HG03442 (cell line): ENCODE measurements around the gene ZCCHC8.
A peak's percentile ranks its signal among the peaks of the same experiment; 100 is the strongest.

Experiments
- ATAC-seq: cut with Tn5 transposase; IDR thresholded peaks from one replicate; pipeline ENCODE4 v1.9.1; 2021; ENCODE audit warnings: mild to moderate bottlenecking, moderate library complexity; ENCODE audit not compliant: unreplicated experiment

Gene ZCCHC8

DNA sequence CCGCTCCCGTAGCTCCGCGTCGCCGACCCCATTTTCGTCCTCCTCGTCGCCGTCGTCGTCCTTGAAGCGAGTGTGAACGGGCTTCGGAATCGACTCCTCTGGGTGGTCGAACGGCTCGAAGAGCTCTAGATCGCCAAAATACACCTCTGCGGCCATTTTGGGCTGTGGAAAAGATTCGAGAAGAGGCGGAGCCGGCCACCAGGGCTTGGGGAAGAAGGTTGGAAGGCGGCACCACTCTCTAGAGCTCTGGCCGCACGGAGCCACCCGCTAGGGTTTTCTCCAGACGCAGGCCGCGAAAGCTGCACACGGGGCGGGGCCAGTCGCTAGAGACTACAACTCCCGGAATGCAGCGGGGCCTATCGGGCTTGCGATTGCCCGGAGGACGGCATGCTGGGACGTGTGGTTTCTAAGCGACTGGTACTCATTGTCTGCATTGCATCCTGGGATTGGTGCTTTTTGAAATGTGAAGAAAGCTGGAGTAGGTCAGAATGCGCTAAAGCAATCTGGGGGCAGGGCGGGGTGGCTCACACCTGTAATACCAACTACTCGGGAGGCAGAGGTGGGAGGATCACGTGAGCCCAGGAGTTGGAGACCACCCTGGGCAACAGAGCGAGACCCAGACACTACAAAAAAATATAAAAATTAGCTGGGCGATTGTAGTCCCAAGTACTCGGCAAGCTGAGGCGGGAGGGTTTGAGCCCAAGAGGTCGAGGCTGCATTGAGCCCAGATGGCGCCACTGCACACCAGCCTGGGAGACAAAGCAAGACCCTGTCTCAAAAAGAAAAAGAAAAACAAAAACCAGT lies at the start of gene ZCCHC8:
Gene ZCCHC8, minus strand, starts transcription at position 248 of the 804 bp plus-strand sequence. Its CDS starts 92 bp downstream, at position 156.
- peak; percentile 91 for ATAC-seq

DNA sequence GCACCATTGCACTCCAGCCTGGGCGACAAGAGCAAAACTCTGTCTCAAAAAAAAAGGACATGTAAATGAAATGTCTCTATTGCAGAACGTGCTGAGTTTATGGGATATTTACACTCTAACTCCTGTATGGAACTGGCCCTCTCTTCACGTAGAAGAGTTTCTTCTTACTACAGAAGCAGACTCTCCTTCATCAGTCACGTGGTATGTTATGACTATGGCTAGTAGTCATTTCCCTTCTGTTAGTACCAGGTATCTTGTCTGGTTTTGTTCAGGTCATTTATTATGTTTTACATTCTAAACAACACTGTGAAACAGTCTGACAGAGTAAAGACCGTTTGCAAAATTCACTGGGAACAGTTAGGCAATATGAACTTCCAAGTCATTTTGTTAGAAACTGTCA lies 46.6 kb upstream of the ZCCHC8 start:
- ATAC-seq: no peak

DNA sequence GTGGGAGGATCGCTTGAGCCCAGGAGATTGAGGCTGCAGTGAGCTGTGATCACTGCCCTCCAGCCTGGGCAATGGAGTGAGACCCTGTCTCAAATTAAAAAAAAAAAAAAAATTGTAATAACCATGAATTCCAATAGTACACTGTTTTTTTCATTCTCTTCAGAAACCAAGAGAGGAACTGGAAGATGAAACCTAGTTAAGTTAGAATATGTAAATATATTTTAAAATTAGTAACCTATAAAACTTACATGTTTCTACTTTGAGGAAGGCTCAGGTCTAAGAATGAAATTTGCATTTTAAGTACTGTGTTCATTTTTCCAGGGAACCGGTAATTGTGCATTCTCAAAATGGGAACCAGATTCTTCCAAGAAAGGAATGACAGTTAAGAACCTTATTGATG lies 45.1 kb upstream of the ZCCHC8 start:
- no peak for ATAC-seq

DNA sequence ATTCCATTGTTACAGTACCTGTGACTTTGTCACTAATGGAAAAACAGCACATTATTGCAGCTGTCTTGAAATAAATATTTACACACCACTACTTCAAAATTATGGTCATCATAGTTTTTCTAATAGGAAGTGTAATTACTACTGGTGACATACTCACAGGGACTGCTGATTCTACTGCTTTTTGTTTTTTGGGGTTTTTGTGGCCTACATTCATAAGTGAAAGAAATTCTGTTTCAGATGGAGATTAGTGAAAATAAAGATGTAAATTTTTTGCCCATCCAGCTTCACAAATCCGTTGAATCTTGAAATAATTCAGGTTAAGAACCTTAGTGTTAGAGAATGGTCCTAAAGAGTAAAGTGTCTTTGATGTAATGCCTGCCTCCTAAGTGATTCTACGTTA lies 43.8 kb upstream of the ZCCHC8 start:
- ATAC-seq: no peak

DNA sequence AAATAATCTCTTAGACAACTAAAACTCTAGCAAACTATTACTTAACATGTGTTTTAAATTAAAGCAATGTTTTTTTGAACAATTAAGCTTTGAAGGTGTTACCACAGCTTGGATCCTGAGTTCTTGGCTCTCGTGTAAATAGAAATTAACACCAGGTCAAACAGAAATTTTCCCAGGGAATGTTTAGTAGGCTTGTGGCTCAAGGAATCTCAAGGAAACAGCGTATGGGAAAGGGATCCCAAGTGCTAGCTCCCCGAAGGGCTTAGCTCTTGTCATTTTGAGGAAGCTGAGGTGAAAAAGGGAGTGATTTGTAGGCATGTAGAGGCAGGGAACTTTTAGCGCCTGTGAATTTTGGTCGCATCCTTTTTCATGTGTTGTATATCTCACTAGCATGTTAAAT lies 37.8 kb upstream of the ZCCHC8 start:
- no peak for ATAC-seq

DNA sequence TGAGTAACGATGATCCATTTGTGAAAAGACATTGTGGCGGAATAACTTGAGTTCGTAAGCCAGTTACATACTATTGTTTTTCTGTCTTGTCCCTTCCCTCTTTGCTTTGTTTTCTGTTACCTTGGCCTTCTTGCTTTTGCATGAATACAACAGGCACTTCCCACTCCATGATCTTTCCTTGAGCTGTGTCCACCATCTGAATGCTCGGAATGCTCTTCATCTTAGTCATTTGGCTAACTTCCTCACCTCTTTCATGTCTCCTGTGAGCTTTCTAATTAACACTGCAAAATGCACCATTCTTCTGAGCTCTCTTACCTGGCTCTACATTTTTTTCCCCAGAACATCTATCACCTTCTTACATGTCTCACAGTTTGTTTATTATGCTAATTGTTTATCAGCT lies 36.3 kb upstream of the ZCCHC8 start:
- ATAC-seq: no peak

DNA sequence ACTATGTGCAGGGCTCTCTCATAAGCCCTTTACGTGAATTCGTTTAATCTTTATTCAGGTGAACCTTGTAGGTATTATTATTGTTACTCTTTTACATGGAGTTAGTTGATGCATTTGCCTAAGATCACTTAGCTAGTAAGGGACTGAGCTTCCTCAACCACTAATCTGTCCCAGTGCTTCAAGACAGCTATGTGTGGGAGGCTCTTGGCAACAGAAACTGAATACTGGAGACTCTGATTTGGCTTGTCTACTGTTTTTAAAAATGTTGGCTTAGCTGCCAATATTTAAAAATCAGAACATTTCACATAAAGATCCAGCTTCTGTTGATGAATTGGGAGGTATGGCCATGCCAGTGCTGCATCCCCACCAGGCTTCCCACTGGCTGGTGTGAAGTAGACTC lies 33.1 kb upstream of the ZCCHC8 start:
- no peak for ATAC-seq

DNA sequence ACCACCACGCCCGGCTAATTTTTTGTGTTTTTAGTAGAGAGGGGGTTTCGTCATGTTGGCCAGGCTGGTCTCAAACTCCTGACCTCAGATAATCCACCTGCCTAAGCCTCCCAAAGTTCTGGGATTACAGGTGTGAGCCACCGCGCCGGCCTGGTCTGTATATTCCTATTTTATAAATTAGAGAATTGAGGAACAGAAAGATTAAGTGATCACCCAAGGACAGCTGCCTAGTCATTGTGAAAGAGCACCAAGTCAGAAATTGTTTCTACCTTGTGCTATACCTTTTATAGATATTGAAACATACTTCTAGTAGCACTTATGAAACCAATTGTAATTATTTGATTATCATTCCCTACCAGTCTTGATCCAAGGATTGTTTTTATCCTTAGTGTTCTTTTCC lies 28.3 kb upstream of the ZCCHC8 start:
- ATAC-seq: no peak

DNA sequence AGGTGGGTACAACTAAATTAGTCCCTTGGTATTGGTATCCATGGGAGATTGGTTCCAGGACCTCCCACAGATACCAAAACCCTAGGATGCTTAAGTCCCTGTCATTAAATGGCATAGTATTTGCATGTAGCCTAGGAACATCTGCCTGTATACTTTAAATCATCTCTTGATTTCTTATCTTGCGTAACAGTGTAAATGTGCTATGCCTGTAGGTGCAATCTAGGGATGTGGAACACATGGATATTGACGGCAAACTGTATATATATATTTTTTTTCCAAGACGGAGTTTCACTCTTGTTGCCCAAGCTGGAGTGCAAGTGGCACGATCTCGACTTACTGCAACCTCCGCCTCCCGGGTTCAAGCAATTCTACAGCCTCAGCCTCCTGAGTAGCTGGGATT lies 27.9 kb upstream of the ZCCHC8 start:
- ATAC-seq: no peak

DNA sequence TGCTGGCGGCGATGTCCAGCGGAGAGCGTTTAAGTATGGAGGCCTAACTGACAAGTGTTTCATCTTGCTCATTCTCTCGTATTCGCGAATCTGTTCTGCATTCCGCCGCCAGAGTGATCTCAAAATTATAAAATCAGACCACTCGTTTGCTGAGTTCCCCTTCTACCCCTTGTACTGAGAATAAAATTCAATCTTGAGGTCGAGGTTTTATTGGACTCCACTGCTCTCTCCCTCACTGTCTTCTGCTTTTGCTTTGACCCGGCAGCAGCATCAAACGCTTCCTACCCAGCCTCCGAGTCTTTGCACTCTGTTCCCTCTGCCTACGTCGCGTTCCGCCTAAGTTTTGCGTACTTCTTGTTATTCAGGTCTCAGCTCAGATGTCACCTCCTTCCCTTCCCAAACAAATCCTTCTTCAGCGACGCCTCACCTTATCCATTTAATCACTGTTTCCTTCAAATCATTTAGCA lies 26.8 kb upstream of the ZCCHC8 start:
- ATAC-seq: no peak

DNA sequence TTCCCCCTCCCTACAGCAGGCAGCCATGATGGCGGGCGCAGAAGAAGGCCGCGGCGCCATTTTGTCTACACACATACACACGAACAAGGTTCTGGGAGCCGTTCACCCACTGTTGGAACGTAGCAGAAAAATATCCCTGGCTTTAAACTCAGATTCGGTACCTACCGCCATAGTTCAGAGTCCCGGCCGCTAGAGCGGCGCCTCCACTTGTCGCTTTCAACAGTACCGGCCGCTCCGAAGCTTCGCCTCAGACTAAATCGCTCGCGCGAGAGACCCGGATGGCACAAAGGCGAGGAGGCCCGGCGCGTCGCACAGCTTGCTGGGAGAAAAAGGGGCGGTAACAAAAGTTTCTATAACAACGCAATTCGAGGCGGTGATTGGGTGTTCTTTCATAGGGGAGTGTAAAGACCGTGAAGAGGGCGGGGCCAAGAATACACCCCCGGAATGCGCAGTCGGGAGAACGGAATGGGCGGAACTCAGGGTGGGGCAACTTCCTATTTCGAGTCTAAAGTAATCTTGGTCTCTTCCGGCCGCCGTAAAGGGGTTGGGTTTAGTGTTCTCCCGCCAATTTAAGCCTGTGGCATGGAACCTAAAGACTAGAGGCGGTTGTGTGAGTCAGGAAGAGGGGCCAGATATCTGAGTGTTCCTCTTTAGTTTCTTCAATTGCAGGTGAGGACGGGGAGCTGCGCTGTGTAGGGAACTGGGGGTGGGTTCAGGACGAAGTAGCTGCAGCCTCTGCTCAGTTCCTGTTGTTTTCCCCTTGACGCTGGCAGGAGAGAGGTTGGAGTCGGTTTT lies 26.1 kb upstream of the ZCCHC8 start, which contains the start of the genes KNTC1 and RSRC2:
Gene KNTC1, plus strand, starts transcription at position 567 of the 795 bp plus-strand sequence. CDS start 2,815 bp downstream, outside the sequence.
Gene RSRC2, minus strand, starts transcription at position 254 of the 795 bp plus-strand sequence. Its CDS starts 83 bp downstream, at position 171.
- ATAC-seq: peak; percentile 89

DNA sequence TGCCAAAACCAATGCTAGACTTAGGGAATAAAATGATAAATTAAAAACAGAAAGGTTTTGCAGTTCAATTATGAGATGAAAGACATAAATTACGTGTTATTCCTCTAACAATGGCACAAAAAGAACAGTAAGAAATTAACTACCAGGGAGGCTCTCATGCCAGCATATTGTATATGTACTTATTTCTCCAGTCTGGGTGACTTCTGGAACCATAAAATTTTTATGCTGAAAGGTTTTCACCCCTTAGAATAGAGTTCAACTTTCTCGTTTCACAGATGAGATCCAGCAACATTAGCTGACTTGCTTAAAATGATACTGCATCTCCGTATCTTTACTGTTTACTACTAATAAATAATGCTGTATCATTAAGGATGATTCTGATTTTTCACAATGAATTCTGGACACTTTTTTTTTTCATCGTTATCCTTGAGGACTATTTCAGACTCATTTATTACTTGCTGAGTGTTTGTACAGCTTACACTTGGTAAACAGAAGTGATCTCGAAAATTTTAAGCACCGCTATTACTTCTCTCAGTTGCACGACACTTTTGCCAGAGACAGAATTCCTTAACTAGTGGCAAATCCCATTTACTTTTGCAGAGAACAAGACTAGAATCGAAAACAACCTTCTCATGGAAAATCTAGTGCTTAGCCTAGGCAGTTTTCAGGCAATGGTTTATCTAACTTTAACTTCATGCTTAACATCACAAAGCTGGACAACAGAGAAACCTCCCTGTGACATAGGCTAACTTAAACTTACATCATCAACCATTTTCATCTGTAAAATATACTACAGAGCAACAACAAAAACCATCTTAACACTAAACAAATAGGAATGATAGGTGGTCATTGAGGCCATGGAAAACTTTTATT lies 23.4 kb upstream of the ZCCHC8 start:
- no peak for ATAC-seq

DNA sequence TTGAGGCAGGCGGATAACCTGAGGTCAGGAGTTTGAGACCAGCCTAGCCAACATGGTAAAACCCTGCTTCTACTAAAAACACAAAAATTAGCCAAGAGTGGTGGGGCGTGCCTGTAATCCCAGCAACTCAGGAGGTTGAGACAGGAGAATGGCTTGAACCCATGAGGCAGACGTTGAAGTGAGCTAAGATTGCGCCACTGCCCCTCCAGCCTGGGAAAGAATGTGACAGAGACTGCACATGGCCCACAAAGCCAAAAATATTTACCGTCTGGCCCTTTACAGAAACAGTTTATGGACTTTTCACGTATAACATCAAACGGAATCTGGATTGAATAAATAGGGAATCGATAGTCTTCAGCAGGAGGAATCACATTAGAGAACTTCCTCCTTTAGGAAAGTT lies 22.5 kb upstream of the ZCCHC8 start:
- ATAC-seq: no peak

DNA sequence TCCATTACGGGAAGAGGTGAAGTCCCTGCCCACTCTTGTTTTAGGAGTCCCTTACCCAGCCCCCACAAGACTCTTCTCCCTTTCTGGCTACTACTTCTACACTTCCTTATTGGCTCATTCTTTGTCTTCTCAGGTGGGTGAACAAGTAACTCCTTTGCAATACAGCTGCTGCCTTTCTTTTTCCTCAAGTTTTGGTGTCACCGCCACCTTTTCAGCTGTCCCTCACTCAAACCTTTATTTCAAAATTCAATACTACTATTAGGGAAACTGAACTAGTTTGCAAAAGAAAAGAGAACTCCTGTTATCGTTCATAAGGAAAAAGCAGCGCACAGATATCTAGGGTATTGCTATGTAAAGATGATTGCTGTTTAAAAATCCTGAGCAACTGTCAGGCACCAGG lies 19.9 kb upstream of the ZCCHC8 start:
- ATAC-seq: no peak

DNA sequence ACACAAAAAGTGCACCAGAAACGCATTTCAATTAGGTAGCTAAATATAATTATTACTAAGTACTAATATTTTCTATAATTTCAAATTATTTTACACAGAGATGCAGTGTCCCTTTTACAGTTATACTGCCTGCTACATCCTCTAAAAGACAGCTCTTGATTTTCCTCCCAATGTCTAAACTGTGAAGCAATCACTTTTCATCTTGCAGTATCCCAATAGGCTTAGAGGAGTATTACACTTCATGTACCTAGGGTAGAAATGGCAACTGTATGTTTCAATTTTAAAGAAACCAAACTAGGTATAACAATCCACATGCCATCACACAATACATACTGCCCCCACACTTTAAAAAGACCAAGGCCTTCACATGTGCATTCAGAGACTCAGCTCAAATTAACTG lies 18.7 kb upstream of the ZCCHC8 start:
- no peak for ATAC-seq

DNA sequence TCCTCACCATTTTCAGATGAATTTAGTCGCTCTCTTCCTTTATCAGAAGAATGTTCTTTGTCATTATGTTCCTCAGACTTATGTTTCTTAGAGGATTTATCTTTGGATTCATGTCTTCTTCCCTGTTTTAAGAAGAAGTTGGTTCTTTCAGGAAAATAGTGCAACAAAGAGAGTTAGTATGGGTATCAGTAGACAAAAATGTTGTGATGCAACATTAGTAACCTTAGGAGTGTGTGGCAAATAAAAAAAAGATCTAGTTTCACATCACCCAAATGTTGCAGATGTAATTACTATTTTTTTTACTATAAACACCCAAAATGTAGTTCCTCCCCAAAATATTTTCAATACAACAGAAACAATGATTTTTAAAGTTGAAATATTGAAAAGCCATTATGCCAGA lies 18.2 kb upstream of the ZCCHC8 start:
- ATAC-seq: no peak

DNA sequence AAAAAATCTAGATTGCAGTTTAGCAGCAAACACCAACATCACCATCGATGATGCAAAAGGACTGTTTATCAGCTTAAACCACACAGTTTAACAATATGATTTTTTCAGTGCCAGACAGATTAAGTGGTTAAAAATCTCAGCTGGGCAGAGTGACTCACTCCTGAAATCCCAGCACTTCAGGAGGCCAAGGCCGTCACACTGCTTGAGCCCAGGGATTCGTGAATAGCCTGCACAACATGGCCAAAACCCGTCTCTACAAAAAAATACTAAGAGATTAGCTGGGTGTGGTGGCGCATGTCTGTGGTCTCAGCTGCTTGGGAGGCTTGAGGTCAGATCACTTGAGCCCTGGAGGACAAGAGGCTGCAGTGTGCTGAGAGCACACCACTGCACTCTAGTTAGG lies 17.1 kb upstream of the ZCCHC8 start:
- ATAC-seq: no peak

DNA sequence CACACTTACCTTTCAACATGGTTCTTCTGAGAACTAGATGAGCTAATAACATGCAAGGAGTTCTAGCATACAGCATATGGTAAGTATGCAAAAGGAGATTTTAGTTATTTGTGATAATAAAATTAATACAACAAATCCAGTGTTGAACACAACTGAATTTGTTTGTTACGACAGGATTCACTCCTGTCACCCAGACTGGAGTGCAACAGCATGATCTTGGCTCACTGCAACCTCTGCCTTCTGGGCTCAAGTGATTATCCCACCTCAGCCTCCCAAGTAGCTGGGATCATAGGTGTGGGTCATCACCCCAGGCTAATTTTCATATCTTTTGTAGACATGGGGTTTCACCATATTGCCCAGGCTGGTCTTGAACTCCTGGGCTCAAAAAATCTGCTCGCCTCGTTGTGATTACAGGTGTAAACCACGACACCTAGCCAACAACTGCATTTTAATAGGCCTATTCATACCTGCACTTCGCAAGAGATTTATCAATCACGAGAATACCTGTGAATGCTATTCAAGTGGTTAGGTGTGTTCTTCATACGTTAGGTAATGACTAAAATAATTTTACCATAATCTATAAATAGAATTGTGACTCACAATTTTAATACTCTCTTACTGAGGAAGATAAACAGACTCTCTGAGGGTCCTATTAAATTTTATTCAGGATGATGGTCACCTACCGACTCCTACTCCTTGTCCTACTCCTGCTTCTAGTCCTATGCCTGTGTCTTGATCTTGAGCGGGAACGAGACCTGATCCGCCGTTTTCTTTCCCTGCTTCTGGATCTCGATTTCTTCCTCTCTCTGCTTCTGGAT lies 16.0 kb upstream of the ZCCHC8 start:
- no peak for ATAC-seq

DNA sequence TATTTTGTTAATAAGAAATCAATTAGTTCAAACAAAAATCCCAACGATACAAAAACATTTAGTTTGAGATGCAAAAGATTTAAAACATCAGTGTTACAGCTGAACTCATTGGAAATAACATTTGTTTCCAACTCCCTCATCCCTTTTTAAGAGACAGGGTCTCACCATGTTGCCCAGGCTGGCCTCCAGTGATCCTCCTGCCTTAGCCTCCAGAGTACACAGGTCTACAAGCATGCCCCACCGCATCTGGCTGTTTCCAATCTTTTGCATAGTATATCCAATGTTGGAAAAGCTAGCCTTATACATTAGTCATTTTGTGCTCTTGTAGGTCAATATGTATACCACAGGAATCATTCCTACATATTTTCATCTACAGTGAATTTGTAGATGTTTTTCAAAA lies 14.5 kb upstream of the ZCCHC8 start:
- ATAC-seq: no peak

DNA sequence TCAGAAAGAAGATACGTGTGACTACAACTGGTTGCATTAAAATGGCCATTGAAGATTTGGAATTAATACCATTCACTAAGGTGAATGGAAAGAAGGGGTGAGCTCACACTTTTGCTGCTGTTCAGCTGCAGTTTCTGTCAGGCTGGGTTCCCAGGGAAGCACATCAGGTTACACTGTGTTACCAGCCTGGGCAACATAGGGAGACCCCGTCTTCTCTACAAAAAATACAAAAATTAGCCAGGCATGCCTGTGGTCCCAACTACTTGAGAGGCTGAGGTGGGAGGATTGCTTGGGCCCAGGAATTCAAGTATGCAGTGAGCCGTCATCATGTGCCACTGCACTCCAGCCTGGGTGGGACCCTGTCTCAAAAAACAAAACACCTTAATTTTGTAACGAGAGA lies 12.9 kb upstream of the ZCCHC8 start:
- ATAC-seq: no peak
